GM18520 (cell line): ENCODE data around the gene CALCOCO2.
"Not testable (repeated sequence)": the region's sequence is repeated elsewhere in the genome, so short reads cannot be mapped to it uniquely, and the experiment has no call there.

Experiments used
- ATAC-seq: cut with Tn5 transposase; IDR thresholded peaks from one replicate; pipeline ENCODE4 v1.9.1; 2021; ENCODE audit not compliant: unreplicated experiment

The CALCOCO2 gene

GRCh38 chr17:48820936-48821335 is 9.9 kb upstream of the CALCOCO2 start:
- ATAC-seq = not testable (repeated sequence)

- ATAC-seq = no peak
Observed at GRCh38 chr17:48825446-48826381, 5.1 kb upstream of the CALCOCO2 start.

- no peak for ATAC-seq
Observed at GRCh38 chr17:48831549-48831883, 681 bp downstream of the CALCOCO2 start.

GRCh38 chr17:48834973-48835372 is 4.1 kb downstream of the CALCOCO2 start:
- ATAC-seq = no peak

- no peak for ATAC-seq
Observed at GRCh38 chr17:48835971-48836370, 5.1 kb downstream of the CALCOCO2 start.

- ATAC-seq = not testable (repeated sequence)
Observed at GRCh38 chr17:48837458-48837857, 6.6 kb downstream of the CALCOCO2 start.

GRCh38 chr17:48840441-48840840 is 9.6 kb downstream of the CALCOCO2 start:
- ATAC-seq = no peak

- peak; percentile 90 for ATAC-seq
Observed at GRCh38 chr17:48841395-48841831, 10.6 kb downstream of the CALCOCO2 start.

GRCh38 chr17:48842746-48843145 is 11.9 kb downstream of the CALCOCO2 start:
- ATAC-seq = no peak

- ATAC-seq = no peak
Observed at GRCh38 chr17:48843187-48843900, 12.5 kb downstream of the CALCOCO2 start.

GRCh38 chr17:48850792-48851323 is 20.0 kb downstream of the CALCOCO2 start:
- ATAC-seq = no peak

GRCh38 chr17:48854774-48855476 is 24.1 kb downstream of the CALCOCO2 start:
- ATAC-seq = no peak

GRCh38 chr17:48856122-48856821 is 25.4 kb downstream of the CALCOCO2 start:
- ATAC-seq = no peak

GRCh38 chr17:48860034-48860433 is 29.2 kb downstream of the CALCOCO2 start:
- no peak for ATAC-seq

- no peak for ATAC-seq
Observed at GRCh38 chr17:48860456-48860855, 29.6 kb downstream of the CALCOCO2 start.

GRCh38 chr17:48868916-48869500 is 38.2 kb downstream of the CALCOCO2 start:
- no peak for ATAC-seq

GRCh38 chr17:48869821-48870318 is 39.0 kb downstream of the CALCOCO2 start:
- ATAC-seq = no peak

- no peak for ATAC-seq
Observed at GRCh38 chr17:48871035-48871550, 40.3 kb downstream of the CALCOCO2 start.

GRCh38 chr17:48871551-48872351 is 40.9 kb downstream of the CALCOCO2 start:
- ATAC-seq = no peak
